SK-N-SH (cell line): ENCODE measurements around the gene LIX1. TPM values are rescaled to one million over a fixed set of nuclear protein-coding genes. Genes with fewer than 3 reads are reported as not detected.

Experiments used
- CTCF ChIA-PET: fragments of 300-600, 350-600 bp; formaldehyde crosslinking; extraction: SDS; loops from one replicate; lab custom pipeline; 2021; lab: Yijun Ruan, JAX
- POLR2A ChIA-PET: fragments of 350-600 bp; sonication (Branson Sonifier 250); formaldehyde crosslinking; extraction: SDS; loops from one replicate; lab custom pipeline; 2020; ENCODE audit warnings: antibody characterized with exemption, inconsistent platforms; lab: Yijun Ruan, JAX
- DNase-seq: peaks from one replicate; pipeline ENCODE4 v3.0.0; 2012
- H2AFZ ChIP-seq: fragments of 200-600 bp; sonication (generic); 2 replicates; pipeline ENCODE4 v1.8.1; 2016; ENCODE audit warnings: antibody characterized with exemption, mild to moderate bottlenecking, low read depth
- H3F3A ChIP-seq: fragments of 200-600 bp; sonication (generic); replicated peaks from 2 replicates; pipeline ENCODE3; 2016; ENCODE audit warnings: antibody characterized with exemption, mild to moderate bottlenecking; ENCODE audit not compliant: insufficient read depth
- H3K27ac ChIP-seq, 2 experiments: fragments of 200-500 bp in 1 of 2; fragments of 200-600 bp in 1 of 2; sonication (Bioruptor generic) in 1 of 2; sonication (generic), shearing (Covaris generic) in 1 of 2; 2 replicates each; pipeline versions ENCODE4 v1.5.1 to v1.6.1; 2014 to 2016; ENCODE audit warnings: low read depth in 2 of 2, inconsistent platforms in 1 of 2, low read length in 1 of 2, mild to moderate bottlenecking in 1 of 2, mixed read lengths in 1 of 2
- H3K27me3 ChIP-seq: fragments of 200-600 bp; sonication (generic), shearing (Covaris generic); 2 replicates; pipeline ENCODE4 v1.6.1; 2016; ENCODE audit warnings: mixed run types; ENCODE audit not compliant: insufficient read depth
- H3K36me3 ChIP-seq, 2 experiments: fragments of 200-500 bp in 1 of 2; fragments of 200-600 bp in 1 of 2; sonication (Bioruptor generic) in 1 of 2; sonication (generic) in 1 of 2; replicated peaks in 1 of 2; 2 replicates each; pipeline versions ENCODE3 to v1.5.1; 2014 to 2016; ENCODE audit warnings: low read length in 1 of 2, mild to moderate bottlenecking in 1 of 2; ENCODE audit not compliant: insufficient read depth in 2 of 2, control insufficient read depth in 1 of 2
- H3K4me1 ChIP-seq, 2 experiments: fragments of 200-500 bp in 1 of 2; fragments of 200-600 bp in 1 of 2; sonication (Bioruptor generic) in 1 of 2; sonication (generic), shearing (Covaris generic) in 1 of 2; 2 replicates each; pipeline versions ENCODE4 v1.5.1 to v1.6.1; 2014 to 2016; ENCODE audit warnings: low read depth in 1 of 2, low read length in 1 of 2, mixed run types in 1 of 2; ENCODE audit not compliant: insufficient read depth in 2 of 2, control insufficient read depth in 1 of 2
- H3K4me2 ChIP-seq: fragments of 200-600 bp; sonication (generic), shearing (Covaris generic); 2 replicates; pipeline ENCODE4 v1.6.1; 2017; ENCODE audit warnings: mixed run types
- H3K4me3 ChIP-seq, 2 experiments: fragments of 200-500 bp in 1 of 2; fragments of 200-600 bp in 1 of 2; sonication (Bioruptor generic) in 1 of 2; sonication (generic), shearing (Covaris generic) in 1 of 2; 2 replicates each; pipeline versions ENCODE4 v1.5.1 to v1.8.1; 2014 to 2016; ENCODE audit warnings: low read depth in 2 of 2, inconsistent platforms in 1 of 2, low read length in 1 of 2, mild to moderate bottlenecking in 1 of 2, mixed read lengths in 1 of 2, moderate library complexity in 1 of 2
- H3K79me2 ChIP-seq: fragments of 200-600 bp; sonication (generic); 2 replicates; pipeline ENCODE4 v1.8.1; 2017; ENCODE audit warnings: mild to moderate bottlenecking; ENCODE audit not compliant: insufficient read depth
- H3K9ac ChIP-seq: fragments of 200-600 bp; sonication (generic); 2 replicates; pipeline ENCODE4 v1.6.1; 2017; ENCODE audit warnings: mixed run types
- H3K9me2 ChIP-seq: fragments of 200-600 bp; sonication (generic); 2 replicates; pipeline ENCODE4 v1.6.1; 2017; ENCODE audit warnings: mixed run types
- H3K9me3 ChIP-seq: fragments of 200-600 bp; sonication (generic); 2 replicates; pipeline ENCODE4 v1.6.1; 2017; ENCODE audit warnings: mixed run types, mild to moderate bottlenecking, moderate library complexity
- H4K20me1 ChIP-seq: fragments of 200-600 bp; sonication (generic); 2 replicates; pipeline ENCODE4 v1.6.1; 2017; ENCODE audit warnings: mild to moderate bottlenecking, mixed run types; ENCODE audit not compliant: insufficient read depth
- CTCF ChIP-seq: fragments of 200-600 bp; sonication (generic); IDR thresholded peaks from 2 replicates; pipeline ENCODE4 v1.6.1; 2017; ENCODE audit warnings: antibody characterized with exemption, mild to moderate bottlenecking, moderate library complexity
- ELF1 ChIP-seq: IDR thresholded peaks from 2 replicates; pipeline ENCODE4 v1.4.0; 2012
- FOXM1 ChIP-seq: IDR thresholded peaks from 2 replicates; pipeline ENCODE4 v1.4.0; 2012; ENCODE audit warnings: low read depth, mild to moderate bottlenecking
- GABPA ChIP-seq: IDR thresholded peaks from 2 replicates; pipeline ENCODE4 v1.4.0; 2012; ENCODE audit warnings: low read depth, mild to moderate bottlenecking
- JUND ChIP-seq: IDR thresholded peaks from 2 replicates; pipeline ENCODE4 v1.4.0; 2012
- MAX ChIP-seq: IDR thresholded peaks from 2 replicates; pipeline ENCODE4 v1.4.0; 2012; ENCODE audit warnings: low read depth
- MXI1 ChIP-seq: IDR thresholded peaks from 2 replicates; pipeline ENCODE4 v1.6.1; 2012; ENCODE audit warnings: mild to moderate bottlenecking, low read depth, low read length, improper control_type of control experiment
- NFIC ChIP-seq: IDR thresholded peaks from 2 replicates; pipeline ENCODE4 v1.4.0; 2012; ENCODE audit warnings: borderline replicate concordance
- POLR2AphosphoS5 ChIP-seq: IDR thresholded peaks from 2 replicates; pipeline ENCODE4 v1.6.1; 2012; ENCODE audit warnings: low read depth, low read length
- RCOR1 ChIP-seq: fragments of 150-350 bp; IDR thresholded peaks from 2 replicates; pipeline ENCODE4 v1.6.1; 2017; ENCODE audit warnings: antibody characterized with exemption, low read length
- RFX5 ChIP-seq: IDR thresholded peaks from 2 replicates; pipeline ENCODE4 v1.6.1; 2012; ENCODE audit warnings: mild to moderate bottlenecking, improper control_type of control experiment, low read length
- SMC3 ChIP-seq: IDR thresholded peaks from 2 replicates; pipeline ENCODE4 v1.6.1; 2012; ENCODE audit warnings: low read depth, low read length, improper control_type of control experiment
- TEAD4 ChIP-seq: IDR thresholded peaks from 2 replicates; pipeline ENCODE4 v1.4.0; 2012; ENCODE audit warnings: mild to moderate bottlenecking, borderline replicate concordance; ENCODE audit not compliant: insufficient read depth
- WGBS: methylation state at CpG from one replicate; pipeline ENCODE4 v1.1.6; 2017; ENCODE audit warnings: low lambda C conversion rate; 5-methylcytosine and 5-hydroxymethylcytosine counted together
- polyA plus RNA-seq, 3 experiments: library from polyadenylated mRNA; depleted of rRNA; stranded (reverse); fragments of >200 nt; gene quantifications; 2 replicates each; pipeline ENCODE4 v1.2.3, GENCODE V29; 2012

LIX1 gene
- polyA plus RNA-seq, 1 of the 3 experiments (the other 2 are of a cell fraction) = not detected

GRCh38 chr5:97111004-97111403 lies 31.4 kb downstream of the LIX1 start:
- CTCF ChIA-PET = interaction anchor here (0.7 to 1.3 kb wide), 3 partner anchors 21 to 242 kb away, joined by 3 read pairs; no protein-coding TSS in a partner anchor
- H3K27ac ChIP-seq = no peak overlapping the region
- H3K9ac ChIP-seq = no peak overlapping the region
- H3K27me3 ChIP-seq = no peaks in the 10 kb centered on the region
- no peak overlapping the region for H3K4me3 ChIP-seq
- H2AFZ ChIP-seq = no peak overlapping the region
- H3K79me2 ChIP-seq = no peaks in the 10 kb centered on the region
- 85% methylated on average over 5 of the region's 5 CpGs for WGBS
- POLR2A ChIA-PET = no interaction called here
- no peaks in the 10 kb centered on the region for H3F3A ChIP-seq
- H3K9me3 ChIP-seq = no peaks in the 10 kb centered on the region
- no peaks in the 10 kb centered on the region for H3K9me2 ChIP-seq
- H3K4me2 ChIP-seq = no peak overlapping the region
- TF ChIP-seq ELF1 = no peak
- no peak for TF ChIP-seq FOXM1
- no peak for TF ChIP-seq NFIC
- no peak for TF ChIP-seq SMC3
- TF ChIP-seq GABPA = no peak
- no peak for TF ChIP-seq POLR2AphosphoS5
- TF ChIP-seq TEAD4 = no peak
- TF ChIP-seq MXI1 = no peak
- TF ChIP-seq RCOR1 = no peak
- no peak for TF ChIP-seq MAX
- TF ChIP-seq RFX5 = no peak
- H4K20me1 ChIP-seq = no peaks in the 10 kb centered on the region
- no peak for DNase-seq
- H3K4me1 ChIP-seq = peaks cover 0 to 4% of the 10 kb centered on the region in 2 experiments; a peak in 1 of 4 replicates
- H3K36me3 ChIP-seq = no peaks in the 10 kb centered on the region

GRCh38 chr5:97107318-97107717 lies 35.1 kb downstream of the LIX1 start:
- DNase-seq = no peak
- no peaks in the 10 kb centered on the region for H3K9me3 ChIP-seq
- no peak overlapping the region for H3K4me3 ChIP-seq
- H3K79me2 ChIP-seq = no peaks in the 10 kb centered on the region
- WGBS = 80% methylated on average over 7 of the region's 7 CpGs
- H3K36me3 ChIP-seq = no peaks in the 10 kb centered on the region
- H3F3A ChIP-seq = no peaks in the 10 kb centered on the region
- ChIA-PET CTCF (interaction anchor here (1.2 kb wide), 1 partner anchor 54 kb away, joined by 4 read pairs; no protein-coding TSS in a partner anchor), POLR2A (no interaction called here)
- no peak overlapping the region for H2AFZ ChIP-seq
- no peak overlapping the region for H3K4me2 ChIP-seq
- no peaks in the 10 kb centered on the region for H3K27me3 ChIP-seq
- TF ChIP-seq JUND = no peak
- TF ChIP-seq NFIC = no peak
- no peak for TF ChIP-seq CTCF
- no peak overlapping the region for H3K27ac ChIP-seq
- no peaks in the 10 kb centered on the region for H3K4me1 ChIP-seq
- H3K9ac ChIP-seq = no peak overlapping the region
- no peaks in the 10 kb centered on the region for H4K20me1 ChIP-seq
- no peaks in the 10 kb centered on the region for H3K9me2 ChIP-seq
